GM23338 (cell line): ENCODE measurements around the gene BANP. TPM values are rescaled to one million over a fixed set of nuclear protein-coding genes. Genes with fewer than 3 reads are reported as not detected.

Experiments
- ATAC-seq: fragments of 200-7000 bp; cut with Tn5 transposase; 3 replicates; pipeline ENCODE4 v1.9.1; 2020
- DNase-seq: peaks from one replicate; pipeline ENCODE4 v3.0.0-alpha.2; 2015; ENCODE audit warnings: low spot score
- H2AFZ ChIP-seq: fragments of 200-600 bp; sonication (generic); 2 replicates; pipeline ENCODE4 v1.8.0; 2016; ENCODE audit warnings: antibody characterized with exemption, mild to moderate bottlenecking, moderate library complexity
- H3F3A ChIP-seq: fragments of 200-600 bp; sonication (generic); replicated peaks from 2 replicates; pipeline ENCODE4 v1.8.0; 2017; ENCODE audit warnings: antibody characterized with exemption, mixed run types, low read depth
- H3K27ac ChIP-seq: fragments of 200-600 bp; sonication (generic); 2 replicates; pipeline ENCODE4 v1.6.1; 2016; ENCODE audit warnings: low read depth
- H3K27me3 ChIP-seq: fragments of 200-600 bp; sonication (generic); 2 replicates; pipeline ENCODE4 v1.8.0; 2016; ENCODE audit warnings: mild to moderate bottlenecking, mixed run types, moderate library complexity; ENCODE audit not compliant: insufficient read depth
- H3K36me3 ChIP-seq: fragments of 200-600 bp; sonication (generic); 2 replicates; pipeline ENCODE4 v1.8.0; 2016; ENCODE audit warnings: mild to moderate bottlenecking; ENCODE audit not compliant: insufficient read depth
- H3K4me1 ChIP-seq: fragments of 200-600 bp; sonication (generic); 2 replicates; pipeline ENCODE4 v1.8.0; 2016; ENCODE audit warnings: mild to moderate bottlenecking, moderate library complexity; ENCODE audit not compliant: insufficient read depth
- H3K4me2 ChIP-seq: fragments of 200-600 bp; sonication (generic); 2 replicates; pipeline ENCODE4 v1.7.1; 2017; ENCODE audit warnings: mixed run types
- H3K4me3 ChIP-seq: fragments of 200-600 bp; sonication (generic); 2 replicates; pipeline ENCODE4 v1.6.1; 2016; ENCODE audit warnings: mixed run types
- H3K79me2 ChIP-seq: fragments of 200-600 bp; sonication (generic); replicated peaks from 2 replicates; pipeline ENCODE4 v1.8.0; 2017; ENCODE audit warnings: mild to moderate bottlenecking; ENCODE audit not compliant: insufficient read depth
- H3K9me2 ChIP-seq: fragments of 200-600 bp; sonication (generic); 2 replicates; pipeline ENCODE4 v1.8.0; 2017; ENCODE audit not compliant: insufficient read depth
- H4K20me1 ChIP-seq: fragments of 200-600 bp; sonication (generic); replicated peaks from 2 replicates; pipeline ENCODE4 v1.8.0; 2017; ENCODE audit warnings: mild to moderate bottlenecking; ENCODE audit not compliant: insufficient read depth
- H3K27ac Mint-ChIP-seq: 2 replicates; pipeline ENCODE4 v1.8.0; 2020; ENCODE audit warnings: inconsistent platforms, mild to moderate bottlenecking, moderate library complexity, mixed read lengths
- H3K27me3 Mint-ChIP-seq: 3 replicates; pipeline ENCODE4 v1.8.0; 2022; ENCODE audit warnings: low read depth, mild to moderate bottlenecking, moderate library complexity, mixed read lengths, inconsistent platforms; ENCODE audit not compliant: insufficient read depth, poor library complexity
- H3K36me3 Mint-ChIP-seq: 3 replicates; pipeline ENCODE4 v1.8.0; 2021; ENCODE audit warnings: low read depth, mild to moderate bottlenecking, inconsistent platforms, moderate library complexity, mixed read lengths
- H3K4me1 Mint-ChIP-seq: 3 replicates; pipeline ENCODE4 v1.8.0; 2020; ENCODE audit warnings: mild to moderate bottlenecking, inconsistent platforms, mixed read lengths
- H3K4me3 Mint-ChIP-seq: 3 replicates; pipeline ENCODE4 v1.8.0; 2021; ENCODE audit warnings: moderate library complexity, mild to moderate bottlenecking, inconsistent platforms, mixed read lengths
- H3K9me3 Mint-ChIP-seq: 3 replicates; pipeline ENCODE4 v1.8.0; 2020; ENCODE audit warnings: moderate library complexity, mild to moderate bottlenecking, inconsistent platforms, mixed read lengths
- CREB1 ChIP-seq: fragments of 250-450 bp; sonication (Bioruptor Pico); IDR thresholded peaks from 2 replicates; pipeline ENCODE4 v1.5.0; 2020; ENCODE audit warnings: low read depth, mild to moderate bottlenecking, moderate library complexity
- CTCF ChIP-seq, 2 experiments: fragments of 200-600 bp in 1 of 2; sonication (generic) in 1 of 2; conservative IDR thresholded peaks; 2 replicates each; pipeline versions ENCODE4 v1.5.1 to v1.6.1; 2016 to 2017; ENCODE audit warnings: antibody characterized with exemption in 2 of 2, low read depth in 2 of 2, mild to moderate bottlenecking in 2 of 2, moderate library complexity in 1 of 2
- EZH2 ChIP-seq: fragments of 200-600 bp; sonication (generic); IDR thresholded peaks from one replicate; pipeline ENCODE4 v1.8.0; 2017; ENCODE audit warnings: antibody characterized with exemption, mild to moderate bottlenecking, low read depth; ENCODE audit not compliant: unreplicated experiment
- EZH2phosphoT487 ChIP-seq: fragments of 200-600 bp; sonication (generic); IDR thresholded peaks from one replicate; pipeline ENCODE4 v1.8.1; 2018; ENCODE audit warnings: antibody characterized with exemption; ENCODE audit not compliant: unreplicated experiment
- NANOG ChIP-seq: IDR thresholded peaks from 2 replicates; pipeline ENCODE4 v1.6.1; 2016; ENCODE audit warnings: antibody characterized with exemption, borderline replicate concordance
- POLR2AphosphoS5 ChIP-seq: IDR thresholded peaks from 2 replicates; pipeline ENCODE4 v1.6.1; 2016; ENCODE audit warnings: antibody characterized with exemption, low read depth
- REST ChIP-seq: IDR thresholded peaks from one replicate; pipeline ENCODE4 v1.6.1; 2018; ENCODE audit warnings: antibody characterized with exemption; ENCODE audit not compliant: unreplicated experiment
- STAT1 ChIP-seq: IDR thresholded peaks from one replicate; pipeline ENCODE4 v1.6.1; 2016; ENCODE audit warnings: antibody characterized with exemption; ENCODE audit not compliant: unreplicated experiment
- ZNF114 ChIP-seq: fragments of 250-450 bp; sonication (Bioruptor Pico); IDR thresholded peaks from 2 replicates; pipeline ENCODE4 v1.5.0; 2020; ENCODE audit warnings: mild to moderate bottlenecking, moderate library complexity
- ZNF331 ChIP-seq: fragments of 250-450 bp; sonication (Bioruptor Pico); IDR thresholded peaks from 2 replicates; pipeline ENCODE4 v1.5.0; 2020; ENCODE audit warnings: low read depth, mild to moderate bottlenecking, moderate library complexity
- polyA plus RNA-seq: library from polyadenylated mRNA; unstranded; fragments of >200 nt; fragmentation: Nextera tagmentation; extraction: Ambion mirVana; gene quantifications from 2 replicates; pipeline ENCODE4 v1.2.1, GENCODE V29; 2016
- total RNA-seq: library from RNA; depleted of rRNA; stranded (reverse); fragments of >200 nt; shearing (Covaris generic); gene quantifications from 2 replicates; pipeline ENCODE4 v1.2.3, GENCODE V29; 2014
- TF ChIP-seq, protein P1 (sequence below): IDR thresholded peaks from 2 replicates; pipeline ENCODE4 v1.6.1; 2016; ENCODE audit warnings: antibody characterized with exemption

Gene BANP
- total and polyA plus RNA-seq, 2 experiments from 2014 or later = 22.3 to 48.0 TPM

DNA sequence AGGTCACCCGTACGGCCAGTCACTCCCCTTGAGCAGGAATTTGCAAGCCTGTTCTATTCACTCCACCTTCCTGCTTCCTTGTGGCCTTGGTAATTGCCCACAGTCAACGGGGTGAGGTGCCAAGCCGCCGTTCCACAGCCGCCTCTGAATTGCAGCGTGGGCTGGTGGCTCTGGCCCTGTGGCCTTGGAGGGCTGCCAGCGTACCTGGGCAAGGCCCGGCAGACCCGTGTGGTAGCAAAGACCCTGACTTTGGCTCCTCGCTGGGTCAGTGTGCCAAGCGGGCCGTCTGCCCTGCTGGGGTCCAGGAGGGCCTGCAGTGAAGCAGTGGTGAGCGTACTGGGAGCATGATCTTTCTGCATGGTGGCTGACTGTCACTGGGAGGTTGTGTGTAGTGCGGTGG is 3.6 kb downstream of the BANP start:
- ATAC-seq (no peak), DNase-seq (no peak)
- peaks cover 10% of the 10 kb centered on the region for H3K4me1 ChIP-seq
- no peak overlapping the region for H2AFZ ChIP-seq
- Mint-ChIP-seq H3K27me3 (peaks cover 14% of the 10 kb centered on the region), H3K4me3 (no peak overlapping the region), H3K27ac (no peak overlapping the region; the same call in 1 of the 2 replicates), H3K4me1 (peaks cover 48% of the 10 kb centered on the region), H3K9me3 (no peaks in the 10 kb centered on the region), H3K36me3 (peaks cover 25% of the 10 kb centered on the region)
- no peaks in the 10 kb centered on the region for H3K9me2 ChIP-seq
- no peaks in the 10 kb centered on the region for H3K27me3 ChIP-seq
- no peak overlapping the region for H3K4me2 ChIP-seq
- H3K27ac ChIP-seq = no peak overlapping the region
- H3K4me3 ChIP-seq = no peak overlapping the region
- no peak for TF ChIP-seq NANOG
- no peak for TF ChIP-seq REST
- TF ChIP-seq, protein P1, sequence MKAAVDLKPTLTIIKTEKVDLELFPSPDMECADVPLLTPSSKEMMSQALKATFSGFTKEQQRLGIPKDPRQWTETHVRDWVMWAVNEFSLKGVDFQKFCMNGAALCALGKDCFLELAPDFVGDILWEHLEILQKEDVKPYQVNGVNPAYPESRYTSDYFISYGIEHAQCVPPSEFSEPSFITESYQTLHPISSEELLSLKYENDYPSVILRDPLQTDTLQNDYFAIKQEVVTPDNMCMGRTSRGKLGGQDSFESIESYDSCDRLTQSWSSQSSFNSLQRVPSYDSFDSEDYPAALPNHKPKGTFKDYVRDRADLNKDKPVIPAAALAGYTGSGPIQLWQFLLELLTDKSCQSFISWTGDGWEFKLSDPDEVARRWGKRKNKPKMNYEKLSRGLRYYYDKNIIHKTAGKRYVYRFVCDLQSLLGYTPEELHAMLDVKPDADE = no peak
- TF ChIP-seq EZH2 = no peak
- TF ChIP-seq CREB1 = no peak
- H4K20me1 ChIP-seq = peaks cover 18% of the 10 kb centered on the region
- 0 out of 2 replicates have a peak, but pooled peaks cover 9% of the 10 kb centered on the region for H3F3A ChIP-seq
- H3K36me3 ChIP-seq = no peaks in the 10 kb centered on the region; the same call in 1 of the 2 replicates
- peaks cover 81% of the 10 kb centered on the region for H3K79me2 ChIP-seq

GRCh38 chr16:87955302-87956097 is 4.3 kb downstream of the BANP start:
- Mint-ChIP-seq H3K27ac (peak overlapping the region; percentile 95; the same call in 1 of the 2 replicates), H3K36me3 (peaks cover 25% of the 10 kb centered on the region), H3K27me3 (peaks cover 10% of the 10 kb centered on the region), H3K4me3 (no peak overlapping the region), H3K4me1 (peaks cover 48% of the 10 kb centered on the region), H3K9me3 (no peaks in the 10 kb centered on the region)
- Histone ChIP-seq H3K27ac (peak overlapping the region; percentile 83; the same call in 1 of the 2 replicates), H3K9me2 (no peaks in the 10 kb centered on the region), H2AFZ (no peak overlapping the region), H3F3A (0 out of 2 replicates have a peak, but pooled peaks cover 9% of the 10 kb centered on the region), H3K27me3 (no peaks in the 10 kb centered on the region), H4K20me1 (peaks cover 20% of the 10 kb centered on the region), H3K4me2 (peak overlapping the region; percentile 57), H3K79me2 (peaks cover 88% of the 10 kb centered on the region), H3K36me3 (no peaks in the 10 kb centered on the region; the same call in 1 of the 2 replicates), H3K4me3 (no peak overlapping the region), H3K4me1 (peaks cover 10% of the 10 kb centered on the region)
- DNase-seq (no peak), ATAC-seq (no peak)
- no peak for TF ChIP-seq NANOG
- no peak for TF ChIP-seq EZH2phosphoT487
- TF ChIP-seq STAT1 = no peak
- TF ChIP-seq CREB1 = no peak
- no peak for TF ChIP-seq CTCF (conservative IDR thresholded peaks at IDR 0.05; ENCODE audit: low read depth in 2 of 2)
- TF ChIP-seq ZNF331 (CRISPR knock-in tag) = no peak
- TF ChIP-seq, protein P1 = no peak
- no peak for TF ChIP-seq REST
- no peak for TF ChIP-seq EZH2
- no peak for TF ChIP-seq ZNF114 (CRISPR knock-in tag)
- no peak; the same call in 1 of the 2 replicates for TF ChIP-seq POLR2AphosphoS5
